A673 (cell line): Measurements from ENCODE around the gene NDRG3.

Experiments
- EZH2 ChIP-seq: fragments of 200-600 bp; sonication (generic); IDR thresholded peaks from 2 replicates; pipeline ENCODE4 v1.6.1; 2017; ENCODE audit warnings: borderline replicate concordance, low read depth, mild to moderate bottlenecking, mixed read lengths, antibody characterized with exemption, low read length; ENCODE audit not compliant: poor library complexity, severe bottlenecking
- TF ChIP-seq, protein P1 (sequence below): fragments of 300-800, 200-600 bp; sonication (generic); conservative IDR thresholded peaks from 2 replicates; pipeline ENCODE4 v1.5.1; 2017; ENCODE audit warnings: low read depth, mild to moderate bottlenecking, antibody characterized with exemption, low read length, moderate library complexity, mixed read lengths

DNA sequence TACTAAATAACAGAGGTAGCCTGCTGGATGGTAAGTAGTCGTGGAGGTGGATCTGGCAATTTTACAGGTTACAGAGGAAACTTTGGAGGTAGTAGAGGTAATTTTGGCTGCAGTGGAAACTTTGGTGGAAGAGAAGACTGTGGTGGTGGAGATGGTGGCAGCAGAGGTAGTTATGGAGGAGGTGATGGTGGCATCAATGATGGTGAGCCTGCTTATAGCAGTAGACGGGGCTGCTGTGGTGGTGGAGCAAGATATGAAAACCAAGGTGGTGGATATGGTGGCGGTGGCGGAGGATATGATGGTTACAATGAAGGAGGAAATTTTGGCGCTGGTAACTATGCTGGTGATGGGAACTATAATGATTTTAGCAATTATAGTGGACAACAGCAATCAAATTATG is 125.0 kb downstream of the NDRG3 start:
- TF ChIP-seq, protein P1, sequence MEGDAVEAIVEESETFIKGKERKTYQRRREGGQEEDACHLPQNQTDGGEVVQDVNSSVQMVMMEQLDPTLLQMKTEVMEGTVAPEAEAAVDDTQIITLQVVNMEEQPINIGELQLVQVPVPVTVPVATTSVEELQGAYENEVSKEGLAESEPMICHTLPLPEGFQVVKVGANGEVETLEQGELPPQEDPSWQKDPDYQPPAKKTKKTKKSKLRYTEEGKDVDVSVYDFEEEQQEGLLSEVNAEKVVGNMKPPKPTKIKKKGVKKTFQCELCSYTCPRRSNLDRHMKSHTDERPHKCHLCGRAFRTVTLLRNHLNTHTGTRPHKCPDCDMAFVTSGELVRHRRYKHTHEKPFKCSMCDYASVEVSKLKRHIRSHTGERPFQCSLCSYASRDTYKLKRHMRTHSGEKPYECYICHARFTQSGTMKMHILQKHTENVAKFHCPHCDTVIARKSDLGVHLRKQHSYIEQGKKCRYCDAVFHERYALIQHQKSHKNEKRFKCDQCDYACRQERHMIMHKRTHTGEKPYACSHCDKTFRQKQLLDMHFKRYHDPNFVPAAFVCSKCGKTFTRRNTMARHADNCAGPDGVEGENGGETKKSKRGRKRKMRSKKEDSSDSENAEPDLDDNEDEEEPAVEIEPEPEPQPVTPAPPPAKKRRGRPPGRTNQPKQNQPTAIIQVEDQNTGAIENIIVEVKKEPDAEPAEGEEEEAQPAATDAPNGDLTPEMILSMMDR = no peak
- no peak for TF ChIP-seq EZH2
